ENCODE measurements around the gene TRIM38.

The TRIM38 gene

DNA sequence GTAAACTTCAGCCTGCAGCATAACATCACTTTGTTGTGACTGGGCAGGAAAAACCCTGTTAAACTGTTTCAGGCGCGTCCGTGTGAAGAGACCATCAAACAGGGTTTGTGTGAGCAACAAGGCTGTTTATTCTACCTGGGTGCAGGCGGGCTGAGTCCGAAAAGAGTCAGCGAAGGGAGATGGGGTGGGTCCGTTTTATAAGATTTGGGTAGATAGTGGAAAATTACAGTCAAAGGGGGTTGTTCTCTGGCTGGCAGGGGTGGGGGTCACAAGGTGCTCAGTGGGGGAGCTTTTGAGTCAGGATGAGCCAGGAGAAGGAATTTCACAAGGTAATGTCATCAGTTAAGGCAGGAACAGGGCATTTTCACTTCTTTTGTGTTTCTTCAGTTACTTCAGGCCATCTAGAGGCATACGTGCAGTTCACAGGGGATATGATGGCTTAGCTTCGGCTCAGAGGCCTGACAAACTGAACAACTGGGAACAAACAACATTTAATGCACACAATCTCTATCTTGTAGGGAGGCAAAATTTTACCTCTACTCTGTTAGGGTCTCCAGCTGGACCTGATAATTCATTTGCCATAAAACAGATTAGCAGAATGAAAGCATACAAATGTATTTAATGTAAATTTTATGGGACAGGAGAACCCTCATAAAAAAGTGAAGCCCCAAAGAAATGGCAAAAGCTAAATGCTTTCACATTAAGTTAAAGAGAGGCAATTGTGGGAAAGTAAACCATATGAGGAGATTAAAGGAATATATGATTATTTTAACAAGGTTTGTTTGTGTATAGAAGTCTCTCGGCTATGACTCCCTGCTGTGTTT is 66.4 kb downstream of the TRIM38 start:
- peaks cover 53% of the 10 kb centered on the region for H3K4me1 ChIP-seq (ENCODE audit: insufficient read depth, low read length)
- peak overlapping the region; percentile 97 for H3K27ac ChIP-seq (ENCODE audit: low read length)
- DNase-seq (peak; percentile 69), ATAC-seq (ENCODE audit: insufficient read depth, low read depth) (no peak)
- H4K20me1 ChIP-seq (ENCODE audit: insufficient read depth, low read length): no peaks in the 10 kb centered on the region
- peak overlapping the region in 1 of 2 experiments; percentile 13; a peak in 1 of 4 replicates for H3K4me3 ChIP-seq (ENCODE audit: low read depth in 1 of 2, low read length in 2 of 2)
- no peak for TF ChIP-seq EZH2 (IDR thresholded peaks at IDR 0.05; ENCODE audit: borderline replicate concordance, low read depth, low read length, severe bottlenecking)
- TF ChIP-seq, protein P1, sequence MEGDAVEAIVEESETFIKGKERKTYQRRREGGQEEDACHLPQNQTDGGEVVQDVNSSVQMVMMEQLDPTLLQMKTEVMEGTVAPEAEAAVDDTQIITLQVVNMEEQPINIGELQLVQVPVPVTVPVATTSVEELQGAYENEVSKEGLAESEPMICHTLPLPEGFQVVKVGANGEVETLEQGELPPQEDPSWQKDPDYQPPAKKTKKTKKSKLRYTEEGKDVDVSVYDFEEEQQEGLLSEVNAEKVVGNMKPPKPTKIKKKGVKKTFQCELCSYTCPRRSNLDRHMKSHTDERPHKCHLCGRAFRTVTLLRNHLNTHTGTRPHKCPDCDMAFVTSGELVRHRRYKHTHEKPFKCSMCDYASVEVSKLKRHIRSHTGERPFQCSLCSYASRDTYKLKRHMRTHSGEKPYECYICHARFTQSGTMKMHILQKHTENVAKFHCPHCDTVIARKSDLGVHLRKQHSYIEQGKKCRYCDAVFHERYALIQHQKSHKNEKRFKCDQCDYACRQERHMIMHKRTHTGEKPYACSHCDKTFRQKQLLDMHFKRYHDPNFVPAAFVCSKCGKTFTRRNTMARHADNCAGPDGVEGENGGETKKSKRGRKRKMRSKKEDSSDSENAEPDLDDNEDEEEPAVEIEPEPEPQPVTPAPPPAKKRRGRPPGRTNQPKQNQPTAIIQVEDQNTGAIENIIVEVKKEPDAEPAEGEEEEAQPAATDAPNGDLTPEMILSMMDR (IDR thresholded peaks at IDR 0.05; ENCODE audit: borderline replicate concordance, extremely low read depth, low read length, poor library complexity, severe bottlenecking): no peak
- peaks cover 16% of the 10 kb centered on the region for H3K79me2 ChIP-seq (ENCODE audit: insufficient read depth, low read length)
- H3K36me3 ChIP-seq (ENCODE audit: insufficient read depth, low read length): no peaks in the 10 kb centered on the region; the same call in 1 of the 2 replicates
- H3K27me3 ChIP-seq (ENCODE audit: insufficient read depth, low read length, poor library complexity): no peaks in the 10 kb centered on the region
- H2AFZ ChIP-seq (ENCODE audit: low read depth, low read length): 0 out of 2 replicates have a peak overlapping the region, but pooled peaks have one; percentile 28
- no peaks in the 10 kb centered on the region for H3K9me3 ChIP-seq (ENCODE audit: insufficient read depth, low read length, severe bottlenecking)
- H3K9ac ChIP-seq (ENCODE audit: low read depth, low read length): peak overlapping the region; percentile 86
- peak overlapping the region; percentile 59 for H3K4me2 ChIP-seq (ENCODE audit: insufficient read depth, low read length)

DNA sequence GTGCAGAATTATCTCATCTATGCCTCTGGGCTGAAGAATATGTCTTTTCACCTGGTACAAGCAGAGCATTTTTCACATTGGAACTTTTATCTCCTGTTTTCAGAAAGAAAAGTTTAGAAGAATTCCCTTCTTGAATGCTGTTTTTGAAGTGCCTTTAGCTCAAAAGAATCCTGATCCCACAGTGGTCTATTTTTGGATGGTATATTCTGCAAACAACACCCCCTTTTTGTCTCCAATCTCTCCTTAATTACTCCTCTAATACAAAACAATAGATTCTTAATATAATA is 66.9 kb downstream of the TRIM38 start:
- Histone ChIP-seq H3K27me3 (ENCODE audit: insufficient read depth, low read length, poor library complexity) (no peaks in the 10 kb centered on the region), H4K20me1 (ENCODE audit: insufficient read depth, low read length) (no peaks in the 10 kb centered on the region), H3K27ac (ENCODE audit: low read length) (peak overlapping the region; percentile 97), H3K4me1 (ENCODE audit: insufficient read depth, low read length) (peaks cover 52% of the 10 kb centered on the region), H3K79me2 (ENCODE audit: insufficient read depth, low read length) (peaks cover 16% of the 10 kb centered on the region), H2AFZ (ENCODE audit: low read depth, low read length) (no peak overlapping the region), H3K4me2 (ENCODE audit: insufficient read depth, low read length) (peak overlapping the region; percentile 59), H3K9ac (ENCODE audit: low read depth, low read length) (peak overlapping the region; percentile 86), H3K36me3 (ENCODE audit: insufficient read depth, low read length) (no peaks in the 10 kb centered on the region; the same call in 1 of the 2 replicates), H3K9me3 (ENCODE audit: insufficient read depth, low read length, severe bottlenecking) (no peaks in the 10 kb centered on the region), H3K4me3 (ENCODE audit: low read depth in 1 of 2, low read length in 2 of 2) (no peak overlapping the region)
- DNase-seq: no peak
- ATAC-seq (ENCODE audit: insufficient read depth, low read depth): no peak
- TF ChIP-seq, protein P1 (IDR thresholded peaks at IDR 0.05; ENCODE audit: borderline replicate concordance, extremely low read depth, low read length, poor library complexity, severe bottlenecking): no peak
- no peak for TF ChIP-seq EZH2 (IDR thresholded peaks at IDR 0.05; ENCODE audit: borderline replicate concordance, low read depth, low read length, severe bottlenecking)

DNA sequence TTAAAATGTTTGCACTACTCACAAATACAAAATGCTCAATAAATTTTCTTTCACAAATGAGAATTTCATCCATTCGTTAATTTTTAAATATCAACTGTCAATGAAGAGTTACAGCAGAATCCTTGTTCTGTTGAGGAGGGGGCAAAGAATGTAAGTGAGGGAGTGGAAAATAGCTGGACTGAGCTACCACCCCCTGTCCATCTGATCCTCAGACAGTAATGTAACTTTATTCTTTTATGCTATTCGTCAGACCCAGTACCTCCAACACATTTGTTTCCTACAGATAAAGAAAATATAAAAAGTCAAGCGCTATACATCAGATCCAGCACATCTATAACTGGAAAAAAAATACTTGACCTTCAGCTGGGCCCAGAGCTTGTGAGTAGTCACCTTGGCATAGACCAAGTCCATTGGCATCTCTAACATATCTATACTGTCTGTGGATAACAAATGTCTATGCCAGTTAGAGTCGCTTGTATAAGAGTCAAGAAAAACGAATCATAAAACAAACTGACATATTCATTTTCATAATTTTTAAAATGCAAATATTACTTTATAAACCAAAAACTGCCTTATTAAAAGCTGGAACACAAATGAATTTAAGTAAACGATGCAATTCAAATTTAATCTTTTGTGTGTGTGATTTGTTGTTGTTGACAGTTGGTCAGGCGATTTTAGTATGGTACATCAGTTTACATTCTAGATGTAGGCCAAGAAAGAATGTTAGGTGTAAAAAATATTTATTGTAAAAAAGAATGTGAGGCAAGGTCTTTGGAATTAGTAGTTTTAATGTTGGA is 67.5 kb downstream of the TRIM38 start:
- ATAC-seq (ENCODE audit: insufficient read depth, low read depth) (no peak), DNase-seq (no peak)
- Histone ChIP-seq H3K79me2 (ENCODE audit: insufficient read depth, low read length) (peaks cover 16% of the 10 kb centered on the region), H4K20me1 (ENCODE audit: insufficient read depth, low read length) (no peaks in the 10 kb centered on the region), H3K4me3 (ENCODE audit: low read depth in 1 of 2, low read length in 2 of 2) (peak overlapping the region in 1 of 2 experiments; percentile 25; a peak in 2 of 4 replicates), H3K4me1 (ENCODE audit: insufficient read depth, low read length) (peaks cover 53% of the 10 kb centered on the region), H2AFZ (ENCODE audit: low read depth, low read length) (no peak overlapping the region), H3K4me2 (ENCODE audit: insufficient read depth, low read length) (peak overlapping the region; percentile 59), H3K27ac (ENCODE audit: low read length) (peak overlapping the region; percentile 97), H3K36me3 (ENCODE audit: insufficient read depth, low read length) (no peaks in the 10 kb centered on the region; the same call in 1 of the 2 replicates), H3K9ac (ENCODE audit: low read depth, low read length) (peak overlapping the region; percentile 86), H3K9me3 (ENCODE audit: insufficient read depth, low read length, severe bottlenecking) (no peaks in the 10 kb centered on the region), H3K27me3 (ENCODE audit: insufficient read depth, low read length, poor library complexity) (no peaks in the 10 kb centered on the region)
- no peak for TF ChIP-seq EZH2 (IDR thresholded peaks at IDR 0.05; ENCODE audit: borderline replicate concordance, low read depth, low read length, severe bottlenecking)
- TF ChIP-seq, protein P1 (IDR thresholded peaks at IDR 0.05; ENCODE audit: borderline replicate concordance, extremely low read depth, low read length, poor library complexity, severe bottlenecking): no peak

All from DND-41 (cell line).